SJCRH30 (cell line): ENCODE data around the gene ABCC10. TPM values are rescaled to one million over a fixed set of nuclear protein-coding genes. Genes with fewer than 3 reads are reported as not detected.
"Not testable (repeated sequence)": the region's sequence is repeated elsewhere in the genome, so short reads cannot be mapped to it uniquely, and the experiment has no call there.

Source experiments
- DNase-seq, 2 experiments: peaks; one replicate each; pipeline ENCODE4 v3.0.0-alpha.2; 2015 to 2020
- H3K27ac ChIP-seq: fragments of 250-450 bp; sonication (Bioruptor Pico); 2 replicates; pipeline ENCODE4 v1.5.1; 2020; ENCODE audit warnings: mild to moderate bottlenecking, moderate library complexity
- H3K27me3 ChIP-seq: fragments of 250-450 bp; sonication (Bioruptor Pico); 2 replicates; pipeline ENCODE4 v1.5.1; 2020; ENCODE audit warnings: mild to moderate bottlenecking, moderate library complexity
- H3K36me3 ChIP-seq: fragments of 250-450 bp; sonication (Bioruptor Pico); 2 replicates; pipeline ENCODE4 v1.5.1; 2020; ENCODE audit warnings: mild to moderate bottlenecking, moderate library complexity
- H3K4me1 ChIP-seq: fragments of 250-450 bp; sonication (Bioruptor Pico); 2 replicates; pipeline ENCODE4 v1.5.1; 2020; ENCODE audit warnings: mild to moderate bottlenecking, moderate library complexity
- H3K4me3 ChIP-seq: fragments of 250-450 bp; sonication (Bioruptor Pico); 2 replicates; pipeline ENCODE4 v1.5.1; 2020; ENCODE audit warnings: mild to moderate bottlenecking, moderate library complexity
- H3K9me3 ChIP-seq: fragments of 250-450 bp; sonication (Bioruptor Pico); replicated peaks from 2 replicates; pipeline ENCODE4 v1.5.1; 2020; ENCODE audit warnings: mild to moderate bottlenecking, moderate library complexity
- total RNA-seq: library from RNA; depleted of rRNA; stranded (reverse); fragments of >200 nt; shearing (Covaris generic); gene quantifications from 2 replicates; pipeline ENCODE4 v1.2.3, GENCODE V29; 2014

Gene ABCC10
- total RNA-seq, 1 experiment from 2014 or later = 10.3 TPM

- H3K27ac ChIP-seq, H3K27me3 ChIP-seq, H3K4me3 ChIP-seq, H3K4me1 ChIP-seq, H3K9me3 ChIP-seq, DNase-seq, H3K36me3 ChIP-seq: not testable (repeated sequence)
Measured at GRCh38 chr6:43425083-43425482, 2.3 kb upstream of the ABCC10 start.

DNA sequence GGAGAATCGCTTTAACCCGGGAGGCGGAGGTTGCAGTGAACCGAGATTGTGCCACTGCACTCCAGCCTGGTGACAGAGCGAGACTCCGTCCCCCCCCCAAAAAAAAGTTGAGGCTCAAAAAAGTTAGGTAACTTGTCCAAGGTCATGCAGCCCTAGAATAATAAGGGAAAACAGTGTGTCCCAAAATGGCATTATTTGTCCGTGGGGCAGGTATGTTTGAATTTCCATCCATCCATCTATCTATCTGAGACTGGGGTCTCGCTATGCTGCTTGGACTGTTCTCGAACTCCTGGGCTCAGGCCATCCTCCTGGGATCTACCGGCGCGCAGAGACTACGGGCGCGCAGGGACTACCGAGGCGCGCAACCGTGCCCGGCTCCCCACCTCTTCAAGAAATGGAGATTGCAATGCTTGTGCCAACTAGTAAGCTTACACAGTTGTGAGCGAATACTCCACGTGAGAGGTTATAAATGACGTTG, 374 bp upstream of the ABCC10 start:
- Histone ChIP-seq H3K27me3 (no peaks in the 10 kb centered on the region), H3K4me3 (peak overlapping the region; percentile 72), H3K4me1 (peaks cover 5% of the 10 kb centered on the region), H3K27ac (peak overlapping the region; percentile 59), H3K9me3 (no peaks in the 10 kb centered on the region), H3K36me3 (no peaks in the 10 kb centered on the region)
- no peak for DNase-seq

DNA sequence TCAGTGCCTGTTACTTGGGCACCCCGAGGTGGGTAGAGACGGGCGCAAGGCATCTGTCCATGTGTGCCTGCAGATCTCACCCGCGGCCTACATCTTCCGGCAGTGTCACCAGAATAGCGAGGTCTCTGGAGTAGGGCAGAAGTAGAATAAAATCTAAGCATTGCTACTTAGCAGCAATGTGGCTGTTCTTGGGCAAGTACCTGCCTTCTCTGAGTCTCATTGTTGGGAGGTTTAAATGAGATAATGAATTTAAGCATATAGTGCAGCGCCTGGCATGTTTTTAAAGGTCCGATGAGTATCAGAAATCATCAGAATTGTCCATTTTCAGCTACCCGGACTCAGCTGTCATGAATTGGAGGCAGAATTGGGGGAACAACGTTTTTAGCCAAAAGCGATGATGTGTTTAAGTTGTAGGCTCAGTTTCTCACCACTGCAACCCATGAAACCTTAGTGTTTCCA, 800 bp downstream of the ABCC10 start:
- DNase-seq = no peak
- no peaks in the 10 kb centered on the region for H3K9me3 ChIP-seq
- H3K27me3 ChIP-seq = no peaks in the 10 kb centered on the region

GRCh38 chr6:43428874-43429273, 1.5 kb downstream of the ABCC10 start:
- no peak for DNase-seq
- H3K27ac ChIP-seq = no peak overlapping the region
- no peak overlapping the region for H3K4me3 ChIP-seq
- no peaks in the 10 kb centered on the region for H3K36me3 ChIP-seq
- peaks cover 5% of the 10 kb centered on the region for H3K4me1 ChIP-seq
- no peaks in the 10 kb centered on the region for H3K9me3 ChIP-seq
- H3K27me3 ChIP-seq = no peaks in the 10 kb centered on the region

More for the DNA sequence above, 800 bp downstream of the ABCC10 start:
- peaks cover 5% of the 10 kb centered on the region for H3K4me1 ChIP-seq
- no peaks in the 10 kb centered on the region for H3K36me3 ChIP-seq
- peak overlapping the region; percentile 72 for H3K4me3 ChIP-seq
- H3K27ac ChIP-seq = peak overlapping the region; percentile 59

GRCh38 chr6:43432009-43432945, 4.9 kb downstream of the ABCC10 start:
- no peak for DNase-seq
- H3K9me3 ChIP-seq = no peaks in the 10 kb centered on the region

GRCh38 chr6:43433148-43433547, 5.8 kb downstream of the ABCC10 start:
- H3K27me3 ChIP-seq = no peaks in the 10 kb centered on the region
- peaks cover 23% of the 10 kb centered on the region for H3K4me1 ChIP-seq
- DNase-seq = no peak
- H3K36me3 ChIP-seq = no peaks in the 10 kb centered on the region
- no peak overlapping the region for H3K27ac ChIP-seq
- H3K4me3 ChIP-seq = no peak overlapping the region
- H3K9me3 ChIP-seq = no peaks in the 10 kb centered on the region

More at GRCh38 chr6:43432009-43432945, 4.9 kb downstream of the ABCC10 start:
- Histone ChIP-seq H3K27ac (no peak overlapping the region), H3K36me3 (no peaks in the 10 kb centered on the region), H3K27me3 (no peaks in the 10 kb centered on the region), H3K4me1 (peaks cover 18% of the 10 kb centered on the region), H3K4me3 (no peak overlapping the region)

DNA sequence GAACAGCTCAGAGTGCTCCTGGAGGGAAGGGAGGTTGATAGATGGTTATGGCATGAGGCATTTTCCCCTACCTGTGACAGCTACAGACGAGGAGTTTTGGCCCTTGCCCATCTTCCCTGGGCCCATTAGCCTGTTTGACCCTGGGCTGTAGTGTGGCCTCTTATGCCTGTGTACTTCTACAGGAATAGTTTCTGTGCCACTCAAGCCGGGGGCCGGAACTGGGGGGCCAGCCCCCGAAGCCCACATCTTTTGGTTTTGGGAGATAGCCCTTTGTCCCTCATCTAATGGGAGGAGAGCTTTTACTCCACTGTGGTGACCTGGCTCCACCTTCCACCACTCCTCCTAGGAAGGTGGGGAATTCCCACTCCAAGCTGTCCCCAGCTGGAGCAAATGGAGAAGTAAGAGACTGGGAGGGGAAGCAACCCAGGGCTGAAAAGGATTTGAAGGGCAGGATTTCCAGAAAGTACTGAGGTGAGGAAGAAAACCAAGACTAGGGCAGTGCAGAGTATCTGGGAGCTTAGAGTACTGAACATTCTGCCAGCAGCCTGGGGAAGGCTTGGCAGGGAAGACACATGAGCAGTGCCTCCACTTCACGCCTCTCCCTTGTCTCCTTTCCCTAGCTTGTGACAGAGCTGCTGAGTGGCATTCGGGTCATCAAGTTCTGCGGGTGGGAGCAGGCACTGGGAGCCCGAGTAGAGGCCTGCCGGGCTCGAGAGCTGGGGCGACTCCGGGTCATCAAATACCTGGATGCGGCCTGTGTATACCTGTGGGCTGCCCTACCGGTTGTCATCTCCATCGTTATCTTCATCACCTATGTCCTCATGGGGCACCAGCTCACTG, 6.9 kb downstream of the ABCC10 start:
- no peaks in the 10 kb centered on the region for H3K36me3 ChIP-seq
- H3K27ac ChIP-seq = no peak overlapping the region
- H3K9me3 ChIP-seq = no peaks in the 10 kb centered on the region
- H3K4me1 ChIP-seq = peaks cover 20% of the 10 kb centered on the region
- H3K27me3 ChIP-seq = no peaks in the 10 kb centered on the region
- H3K4me3 ChIP-seq = no peak overlapping the region
- DNase-seq = no peak

- peaks cover 20% of the 10 kb centered on the region for H3K4me1 ChIP-seq
- H3K9me3 ChIP-seq = no peaks in the 10 kb centered on the region
- H3K27ac ChIP-seq = no peak overlapping the region
- H3K4me3 ChIP-seq = no peak overlapping the region
- H3K27me3 ChIP-seq = no peaks in the 10 kb centered on the region
- no peaks in the 10 kb centered on the region for H3K36me3 ChIP-seq
- DNase-seq = no peak
Measured at GRCh38 chr6:43434943-43435342, 7.6 kb downstream of the ABCC10 start.

GRCh38 chr6:43435682-43436437, 8.5 kb downstream of the ABCC10 start:
- Histone ChIP-seq H3K36me3 (no peaks in the 10 kb centered on the region), H3K4me1 (peaks cover 20% of the 10 kb centered on the region), H3K27ac (peak overlapping the region; percentile 53), H3K4me3 (no peak overlapping the region), H3K9me3 (no peaks in the 10 kb centered on the region), H3K27me3 (no peaks in the 10 kb centered on the region)
- DNase-seq = no peak

- Histone ChIP-seq H3K27me3 (no peaks in the 10 kb centered on the region), H3K4me1 (peaks cover 20% of the 10 kb centered on the region), H3K9me3 (no peaks in the 10 kb centered on the region), H3K27ac (peak overlapping the region; percentile 53), H3K4me3 (no peak overlapping the region), H3K36me3 (no peaks in the 10 kb centered on the region)
- peak; percentile 89 to 95 for DNase-seq
Measured at GRCh38 chr6:43436577-43437282, 9.4 kb downstream of the ABCC10 start.

GRCh38 chr6:43437700-43438099, 10.4 kb downstream of the ABCC10 start:
- no peak for DNase-seq
- H3K4me3 ChIP-seq = no peak overlapping the region
- no peaks in the 10 kb centered on the region for H3K27me3 ChIP-seq
- H3K27ac ChIP-seq = no peak overlapping the region
- peaks cover 20% of the 10 kb centered on the region for H3K4me1 ChIP-seq
- H3K36me3 ChIP-seq = no peaks in the 10 kb centered on the region
- H3K9me3 ChIP-seq = no peaks in the 10 kb centered on the region

GRCh38 chr6:43442935-43443334, 15.6 kb downstream of the ABCC10 start:
- no peak for DNase-seq
- Histone ChIP-seq H3K27ac (no peak overlapping the region), H3K27me3 (no peaks in the 10 kb centered on the region)

GRCh38 chr6:43444036-43444435, 16.7 kb downstream of the ABCC10 start:
- Histone ChIP-seq H3K27me3 (no peaks in the 10 kb centered on the region), H3K9me3 (no peaks in the 10 kb centered on the region), H3K36me3 (no peaks in the 10 kb centered on the region), H3K4me3 (no peak overlapping the region), H3K4me1 (no peaks in the 10 kb centered on the region), H3K27ac (no peak overlapping the region)
- DNase-seq = no peak

More at GRCh38 chr6:43442935-43443334, 15.6 kb downstream of the ABCC10 start:
- Histone ChIP-seq H3K4me3 (no peak overlapping the region), H3K9me3 (no peaks in the 10 kb centered on the region), H3K4me1 (no peaks in the 10 kb centered on the region), H3K36me3 (no peaks in the 10 kb centered on the region)

GRCh38 chr6:43444582-43444981, 17.2 kb downstream of the ABCC10 start:
- Histone ChIP-seq H3K27ac (no peak overlapping the region), H3K4me3 (no peak overlapping the region), H3K27me3 (no peaks in the 10 kb centered on the region), H3K9me3 (no peaks in the 10 kb centered on the region), H3K36me3 (no peaks in the 10 kb centered on the region), H3K4me1 (no peaks in the 10 kb centered on the region)
- DNase-seq = no peak
